Activated CD8-positive, alpha-beta T cell treated with anti-CD3 and anti-CD28 coated beads for 36 hours (primary cell): Measurements from ENCODE around the gene TNK2. TPM values are rescaled to one million over a fixed set of nuclear protein-coding genes. Genes with fewer than 3 reads are reported as not detected.
"Not testable (repeated sequence)": the region's sequence is repeated elsewhere in the genome, so short reads cannot be mapped to it uniquely, and the experiment has no call there.

ENCODE experiments used
- ATAC-seq: fragments of 200-7000 bp; cut with Tn5 transposase; one replicate; pipeline ENCODE4 v1.10.0; 2021; ENCODE audit warnings: mild to moderate bottlenecking, moderate library complexity
- CTCF ChIA-PET: fragments of 350-600 bp; sonication (Branson Sonifier 250); formaldehyde crosslinking; loops from one replicate; lab custom pipeline; 2021; ENCODE audit warnings: antibody characterized with exemption; lab: Charles Lee
- POLR2A ChIA-PET: fragments of 350-600 bp; sonication (Branson Sonifier 250); formaldehyde crosslinking; loops from one replicate; lab custom pipeline; 2021; ENCODE audit warnings: antibody characterized with exemption; lab: Charles Lee
- DNase-seq: peaks from one replicate; pipeline ENCODE4 v3.0.0-alpha.2; 2020
- H3K27ac Mint-ChIP-seq: one replicate; pipeline ENCODE4 v1.8.0; 2021; ENCODE audit warnings: mild to moderate bottlenecking, mixed read lengths
- H3K27me3 Mint-ChIP-seq: one replicate; pipeline ENCODE4 v1.8.0; 2021; ENCODE audit warnings: mixed read lengths
- H3K36me3 Mint-ChIP-seq: one replicate; pipeline ENCODE4 v1.8.0; 2021; ENCODE audit warnings: low read depth, mixed read lengths
- H3K4me1 Mint-ChIP-seq: one replicate; pipeline ENCODE4 v1.8.0; 2021; ENCODE audit warnings: low read depth, mixed read lengths
- H3K4me3 Mint-ChIP-seq: one replicate; pipeline ENCODE4 v1.8.0; 2021; ENCODE audit warnings: mild to moderate bottlenecking, moderate library complexity, mixed read lengths
- H3K9me3 Mint-ChIP-seq: one replicate; pipeline ENCODE4 v1.8.0; 2021; ENCODE audit warnings: mixed read lengths
- intact Hi-C: fragments of 100-400 bp; cut with micrococcal nuclease; formaldehyde crosslinking; loops from one replicate; pipeline ENCODE4 v1.10.0; 2022
- total RNA-seq, 2 experiments: library from RNA; stranded (reverse); gene quantifications; one replicate each; pipeline ENCODE4 v1.2.3, GENCODE V29; 2021
- TF ChIP-seq, protein P1 (sequence below): fragments of 200-600 bp; IDR thresholded peaks from one replicate; pipeline ENCODE4 v1.8.0; 2022; ENCODE audit warnings: antibody characterized with exemption, mild to moderate bottlenecking

Gene TNK2
- total RNA-seq, 2 experiments from 2014 or later: 41.9 to 43.0 TPM

DNA sequence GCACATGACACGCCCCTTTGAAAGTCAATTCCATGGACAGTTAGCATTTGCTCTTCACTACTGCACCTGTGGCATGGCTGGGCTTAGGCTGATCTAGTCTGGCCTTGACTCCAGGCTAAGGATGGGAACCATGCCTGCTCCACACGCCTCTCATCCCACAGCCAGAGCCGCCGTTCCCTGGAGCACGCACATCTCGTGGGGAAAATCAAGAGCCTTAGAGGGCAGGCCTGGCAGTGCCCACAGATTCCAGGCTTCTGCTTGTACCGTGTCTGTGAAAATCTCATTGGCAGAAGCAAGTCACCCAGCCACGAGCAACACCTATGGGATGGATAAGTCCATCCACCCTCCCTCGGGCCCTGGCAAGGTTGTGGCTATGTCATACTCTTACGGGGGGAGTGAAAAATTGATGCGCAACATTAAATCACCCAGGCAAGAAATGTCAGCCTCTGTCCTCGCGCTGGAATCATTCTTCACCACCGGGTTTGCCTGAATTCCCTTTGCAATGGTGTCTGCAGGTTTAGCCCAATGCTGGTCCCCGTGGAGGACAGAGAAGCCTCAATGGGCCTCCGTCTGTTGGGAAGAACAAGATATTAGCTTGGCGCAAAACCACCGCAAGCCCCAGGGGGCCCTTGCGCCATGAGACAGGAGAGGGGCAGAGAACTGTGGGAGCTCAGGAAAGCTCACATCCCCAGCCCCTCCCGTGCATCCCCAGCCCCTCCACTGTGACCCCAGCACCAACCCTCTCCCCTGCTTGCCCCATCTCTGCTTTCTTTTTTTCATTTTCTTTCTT is 38.8 kb upstream of the TNK2 start:
- ATAC-seq, POLR2A ChIA-PET, H3K27me3 Mint-ChIP-seq, H3K27ac Mint-ChIP-seq, DNase-seq, H3K9me3 Mint-ChIP-seq, intact Hi-C loops, H3K4me3 Mint-ChIP-seq, CTCF ChIA-PET: not testable (repeated sequence)
- Mint-ChIP-seq H3K4me1 (peaks cover 18% of the 10 kb centered on the region), H3K36me3 (peaks cover 42% of the 10 kb centered on the region)

DNA sequence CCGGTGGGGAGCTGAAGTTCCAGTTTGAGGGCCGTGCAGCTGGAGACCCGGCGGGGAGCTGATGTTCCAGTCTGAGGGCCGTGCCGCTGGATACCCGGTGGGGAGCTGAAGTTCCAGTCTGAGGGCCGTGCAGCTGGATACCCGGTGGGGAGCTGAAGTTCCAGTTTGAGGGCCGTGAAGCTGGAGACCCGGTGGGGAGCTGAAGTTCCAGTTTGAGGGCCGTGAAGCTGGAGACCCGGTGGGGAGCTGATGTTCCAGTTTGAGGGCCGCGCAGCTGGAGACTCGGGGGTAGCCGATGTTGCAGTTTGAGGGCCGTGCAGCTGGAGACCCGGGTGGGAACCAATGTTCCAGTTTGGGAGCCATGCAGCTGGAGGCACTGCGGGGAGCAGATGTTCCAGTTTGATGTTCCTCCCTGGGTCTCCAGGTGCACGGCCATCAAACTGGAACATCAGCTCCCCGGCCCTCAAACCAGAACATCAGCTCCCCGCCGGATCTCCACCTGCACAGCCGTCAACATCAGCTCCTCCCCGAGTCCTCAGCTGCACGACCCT is 33.0 kb upstream of the TNK2 start:
- DNase-seq, H3K4me1 Mint-ChIP-seq, H3K9me3 Mint-ChIP-seq, intact Hi-C loops, H3K4me3 Mint-ChIP-seq, POLR2A ChIA-PET, ATAC-seq, H3K27me3 Mint-ChIP-seq, H3K27ac Mint-ChIP-seq: not testable (repeated sequence)
- CTCF ChIA-PET: interaction anchor here (1.0 to 1.2 kb wide), 2 partner anchors 27 to 47 kb away, joined by 3 to 4 read pairs; no protein-coding TSS in a partner anchor
- peaks cover 39% of the 10 kb centered on the region for H3K36me3 Mint-ChIP-seq

DNA sequence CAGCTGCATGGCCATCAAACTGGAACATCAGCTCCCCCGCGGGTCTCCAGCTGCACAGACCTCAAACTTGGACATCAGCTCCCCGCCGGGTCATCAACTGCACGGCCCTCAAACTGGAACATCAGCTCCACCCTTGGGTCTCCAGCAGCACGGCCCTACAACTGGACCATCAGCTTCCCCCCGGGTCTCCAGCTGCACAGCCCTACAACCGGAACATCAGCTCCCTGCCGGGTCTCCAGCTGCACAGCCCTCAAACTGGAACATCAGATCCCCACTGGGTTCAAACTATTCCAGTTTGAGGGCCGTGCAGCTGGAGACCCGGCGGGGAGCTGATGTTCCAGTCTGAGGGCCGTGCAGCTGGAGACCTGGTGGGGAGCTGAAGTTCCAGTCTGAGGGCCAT is 32.5 kb upstream of the TNK2 start:
- intact Hi-C loops, H3K9me3 Mint-ChIP-seq, ATAC-seq, H3K27ac Mint-ChIP-seq, DNase-seq, H3K4me3 Mint-ChIP-seq, H3K4me1 Mint-ChIP-seq, H3K27me3 Mint-ChIP-seq: not testable (repeated sequence)
- ChIA-PET CTCF (interaction anchor here (1.0 to 1.2 kb wide), 3 partner anchors 26 to 90 kb away, joined by 3 to 4 read pairs (median 3); no protein-coding TSS in a partner anchor), POLR2A (interaction anchor here (0.7 kb wide), 1 partner anchor 46 kb away, joined by 3 read pairs; no protein-coding TSS in a partner anchor)
- peaks cover 39% of the 10 kb centered on the region for H3K36me3 Mint-ChIP-seq

DNA sequence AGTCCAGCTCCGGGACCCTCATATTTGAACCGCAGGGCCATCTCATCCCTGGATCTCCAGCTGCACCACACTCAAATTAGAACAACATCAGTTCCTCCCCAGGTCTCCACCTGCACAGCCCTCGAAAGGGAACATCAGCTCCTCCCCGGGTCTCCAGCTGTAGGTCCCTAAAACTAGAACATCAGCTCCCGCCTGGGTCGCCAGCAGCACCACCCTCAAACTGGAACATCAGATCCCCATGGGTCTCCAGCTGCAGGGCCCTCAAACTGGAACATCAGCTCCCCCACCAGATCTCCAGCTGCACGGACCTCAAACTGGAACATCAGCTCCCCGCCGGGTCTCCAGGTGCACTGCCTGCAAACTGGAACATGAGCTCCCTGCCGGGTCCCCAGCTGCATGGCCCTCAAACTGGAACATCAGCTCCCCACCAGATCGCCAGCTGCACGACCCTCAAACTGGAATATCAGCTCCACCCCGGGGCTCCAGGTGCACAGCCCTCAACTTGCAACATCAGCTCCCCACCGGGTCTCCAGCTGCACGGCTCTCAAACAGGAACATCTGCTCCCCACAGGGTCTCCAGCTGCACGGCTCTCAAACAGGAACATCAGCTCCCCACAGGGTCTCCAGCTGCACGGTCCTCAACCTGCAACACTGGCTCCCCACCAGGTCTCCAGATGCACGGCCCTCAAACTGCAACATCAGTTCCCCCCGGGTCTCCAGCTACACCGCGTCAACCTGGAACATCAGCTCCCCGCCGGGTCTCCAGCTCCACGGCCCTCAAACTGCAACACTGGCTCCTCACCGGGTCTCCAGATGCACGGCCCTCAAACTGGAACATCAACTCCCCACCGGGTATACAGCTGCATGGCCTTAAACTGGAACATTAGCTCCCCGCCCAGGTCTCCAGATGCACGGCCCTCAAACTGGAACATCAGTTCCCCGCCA is 31.4 kb upstream of the TNK2 start:
- ChIA-PET CTCF (interaction anchor here (1.0 to 1.2 kb wide), 3 partner anchors 25 to 91 kb away, joined by 3 to 4 read pairs (median 3); no protein-coding TSS in a partner anchor), POLR2A (interaction anchor here (0.7 kb wide), 1 partner anchor 45 kb away, joined by 3 read pairs; no protein-coding TSS in a partner anchor)
- intact Hi-C loops: not testable (repeated sequence)

DNA sequence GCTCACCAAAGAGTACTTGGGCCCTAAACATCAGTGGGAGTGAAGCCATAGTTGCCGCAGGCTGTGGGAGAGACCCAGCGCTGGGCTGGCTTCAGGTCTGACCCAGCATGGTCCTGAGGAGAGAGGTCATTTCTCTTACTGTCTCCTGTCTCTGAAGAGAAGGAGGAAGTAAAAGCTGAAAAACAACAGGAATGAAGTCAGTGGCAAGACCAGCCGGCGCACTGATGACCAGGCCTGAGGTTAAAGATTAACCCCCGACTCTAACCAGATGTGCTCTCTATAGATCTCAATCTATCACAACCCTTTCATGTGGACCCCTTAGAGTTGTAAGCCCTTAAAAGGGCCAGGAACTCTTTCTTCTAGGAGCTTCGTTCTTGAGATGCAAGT is 24.7 kb upstream of the TNK2 start:
- DNase-seq, H3K27ac Mint-ChIP-seq, intact Hi-C loops, H3K4me3 Mint-ChIP-seq, H3K36me3 Mint-ChIP-seq, ATAC-seq, H3K27me3 Mint-ChIP-seq, H3K9me3 Mint-ChIP-seq, H3K4me1 Mint-ChIP-seq: not testable (repeated sequence)
- ChIA-PET CTCF (interaction anchor here (1.0 to 2.2 kb wide), 2 partner anchors 39 to 83 kb away, joined by 3 to 7 read pairs; no protein-coding TSS in a partner anchor), POLR2A (interaction anchor here (0.7 kb wide), 1 partner anchor 18 kb away, joined by 3 read pairs; no protein-coding TSS in a partner anchor)

More for the DNA sequence above, 31.4 kb upstream of the TNK2 start:
- not testable (repeated sequence) for H3K9me3 Mint-ChIP-seq, DNase-seq, H3K27me3 Mint-ChIP-seq, H3K4me3 Mint-ChIP-seq, H3K4me1 Mint-ChIP-seq, H3K27ac Mint-ChIP-seq, ATAC-seq
- H3K36me3 Mint-ChIP-seq: peaks cover 34% of the 10 kb centered on the region

DNA sequence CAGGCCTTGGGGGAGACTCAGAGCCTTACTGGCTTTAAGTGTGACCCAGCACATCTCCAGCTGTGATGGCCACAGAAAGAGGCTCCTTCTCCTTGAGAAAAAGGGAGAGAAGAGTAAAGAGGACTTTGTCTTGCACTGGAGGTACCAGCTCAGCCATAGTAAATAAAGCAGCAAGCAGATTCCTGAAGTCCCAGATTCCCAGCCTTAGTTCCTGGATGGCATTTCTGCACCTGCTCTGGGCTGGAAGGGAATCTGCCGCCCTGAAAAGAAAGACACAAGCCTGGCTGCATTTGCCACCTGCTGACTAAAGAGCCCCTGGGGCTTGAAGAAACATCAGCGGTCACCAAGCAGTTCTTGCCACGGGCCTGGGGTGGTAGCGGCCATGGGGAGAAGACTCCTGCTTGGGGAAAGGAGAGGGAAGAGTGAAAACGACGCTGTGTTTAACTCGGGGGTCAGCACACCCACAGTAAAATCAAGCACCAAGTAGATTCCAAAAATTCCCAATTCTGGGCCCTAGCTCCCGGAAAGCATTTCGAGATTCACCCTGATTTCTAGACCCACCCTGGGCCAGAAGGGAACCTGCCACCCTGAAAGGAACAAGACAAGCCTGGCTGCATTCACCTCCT is 24.2 kb upstream of the TNK2 start:
- Mint-ChIP-seq H3K4me3 (no peak overlapping the region), H3K27ac (no peak overlapping the region), H3K27me3 (no peaks in the 10 kb centered on the region), H3K4me1 (no peaks in the 10 kb centered on the region), H3K36me3 (peaks cover 2% of the 10 kb centered on the region), H3K9me3 (no peaks in the 10 kb centered on the region)
- POLR2A ChIA-PET: interaction anchor here (0.7 kb wide), 1 partner anchor 18 kb away, joined by 3 read pairs; no protein-coding TSS in a partner anchor
- CTCF ChIA-PET: interaction anchor here (1.0 to 1.1 kb wide), 2 partner anchors 38 kb away, joined by 3 to 4 read pairs; no protein-coding TSS in a partner anchor
- TF ChIP-seq, protein P1, sequence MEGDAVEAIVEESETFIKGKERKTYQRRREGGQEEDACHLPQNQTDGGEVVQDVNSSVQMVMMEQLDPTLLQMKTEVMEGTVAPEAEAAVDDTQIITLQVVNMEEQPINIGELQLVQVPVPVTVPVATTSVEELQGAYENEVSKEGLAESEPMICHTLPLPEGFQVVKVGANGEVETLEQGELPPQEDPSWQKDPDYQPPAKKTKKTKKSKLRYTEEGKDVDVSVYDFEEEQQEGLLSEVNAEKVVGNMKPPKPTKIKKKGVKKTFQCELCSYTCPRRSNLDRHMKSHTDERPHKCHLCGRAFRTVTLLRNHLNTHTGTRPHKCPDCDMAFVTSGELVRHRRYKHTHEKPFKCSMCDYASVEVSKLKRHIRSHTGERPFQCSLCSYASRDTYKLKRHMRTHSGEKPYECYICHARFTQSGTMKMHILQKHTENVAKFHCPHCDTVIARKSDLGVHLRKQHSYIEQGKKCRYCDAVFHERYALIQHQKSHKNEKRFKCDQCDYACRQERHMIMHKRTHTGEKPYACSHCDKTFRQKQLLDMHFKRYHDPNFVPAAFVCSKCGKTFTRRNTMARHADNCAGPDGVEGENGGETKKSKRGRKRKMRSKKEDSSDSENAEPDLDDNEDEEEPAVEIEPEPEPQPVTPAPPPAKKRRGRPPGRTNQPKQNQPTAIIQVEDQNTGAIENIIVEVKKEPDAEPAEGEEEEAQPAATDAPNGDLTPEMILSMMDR: no peak
- no peak for ATAC-seq
- no peak for DNase-seq
- intact Hi-C loops: no loop called here
